Measurements from ENCODE around the gene SCN3B.

Gene SCN3B

DNA sequence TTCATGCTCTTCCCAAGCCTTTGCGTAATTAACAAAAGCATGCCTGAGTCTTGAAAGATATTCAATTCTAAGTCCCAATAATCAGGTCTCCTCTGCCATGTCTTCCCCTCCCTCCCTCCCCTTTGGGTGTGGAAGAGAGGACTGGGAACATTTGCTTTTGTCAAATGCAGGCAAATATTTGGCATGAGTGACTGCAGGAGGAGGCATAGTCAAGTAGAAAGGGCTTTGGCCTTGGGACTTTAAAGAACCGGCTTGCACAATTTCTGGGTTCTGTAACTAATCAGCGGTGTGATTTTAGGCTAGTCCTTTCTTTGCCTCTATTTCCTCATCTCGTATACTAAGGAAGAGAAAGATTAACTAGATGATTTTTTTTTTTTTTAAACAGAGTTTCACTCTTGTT lies 59.5 kb downstream of the SCN3B start:
- no peak for DNase-seq (ENCODE audit: low read depth in 2 of 2)

DNA sequence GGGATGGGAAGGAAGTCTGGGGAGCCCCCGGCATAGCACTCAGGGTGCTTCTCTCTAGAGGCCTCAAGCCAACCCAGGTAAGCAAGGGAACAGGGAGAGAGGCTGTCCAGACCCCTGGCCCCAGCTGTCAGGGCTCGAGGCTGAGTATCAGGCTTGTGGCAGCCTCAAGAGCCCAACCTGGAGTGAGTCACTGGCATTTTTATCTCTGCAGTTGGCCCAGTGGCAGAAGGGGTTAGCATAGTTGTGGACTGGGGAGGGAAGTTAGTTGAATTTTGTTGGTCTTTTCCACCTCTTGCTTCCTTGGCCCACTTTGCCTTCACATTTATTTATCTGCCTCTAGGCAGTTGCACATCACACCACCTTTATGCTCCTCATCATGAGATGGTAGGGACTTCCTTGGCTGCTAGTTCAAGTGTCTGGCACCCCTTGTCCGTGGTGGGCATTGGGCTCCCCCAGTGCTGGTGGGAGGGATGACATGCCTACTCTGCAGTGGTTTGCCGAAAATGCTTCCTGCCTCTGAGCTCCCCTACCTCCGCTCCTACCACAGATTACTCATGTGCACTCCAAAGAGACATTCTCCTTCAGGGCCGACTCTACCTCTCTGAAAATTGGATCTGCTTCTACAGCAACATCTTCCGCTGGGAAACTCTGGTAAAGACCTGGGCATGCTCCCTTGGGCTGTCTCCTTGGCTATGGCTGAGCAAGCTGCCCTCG lies 60.1 kb downstream of the SCN3B start:
- no peak for DNase-seq (ENCODE audit: low read depth in 2 of 2)

DNA sequence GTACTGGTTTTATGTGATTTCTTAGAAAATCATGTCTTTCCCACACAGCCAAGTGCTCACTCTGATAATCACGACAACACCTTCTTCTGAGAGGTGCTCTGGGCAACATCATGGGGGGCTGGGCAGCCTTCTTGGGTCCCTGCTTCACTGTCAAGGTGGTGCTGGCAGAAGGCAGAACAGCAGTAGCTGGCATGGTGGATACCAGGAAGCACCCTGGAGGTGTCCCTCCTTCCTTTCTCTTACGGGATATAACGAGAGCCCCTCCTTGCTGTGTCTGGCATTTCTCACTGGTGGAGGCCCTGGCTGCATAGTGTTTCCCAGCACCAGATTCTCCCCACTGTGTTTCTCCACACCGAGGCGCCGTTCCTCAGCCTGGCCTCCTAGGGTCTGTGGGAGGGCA lies 60.9 kb downstream of the SCN3B start:
- DNase-seq (ENCODE audit: low read depth in 2 of 2) = no peak

DNA sequence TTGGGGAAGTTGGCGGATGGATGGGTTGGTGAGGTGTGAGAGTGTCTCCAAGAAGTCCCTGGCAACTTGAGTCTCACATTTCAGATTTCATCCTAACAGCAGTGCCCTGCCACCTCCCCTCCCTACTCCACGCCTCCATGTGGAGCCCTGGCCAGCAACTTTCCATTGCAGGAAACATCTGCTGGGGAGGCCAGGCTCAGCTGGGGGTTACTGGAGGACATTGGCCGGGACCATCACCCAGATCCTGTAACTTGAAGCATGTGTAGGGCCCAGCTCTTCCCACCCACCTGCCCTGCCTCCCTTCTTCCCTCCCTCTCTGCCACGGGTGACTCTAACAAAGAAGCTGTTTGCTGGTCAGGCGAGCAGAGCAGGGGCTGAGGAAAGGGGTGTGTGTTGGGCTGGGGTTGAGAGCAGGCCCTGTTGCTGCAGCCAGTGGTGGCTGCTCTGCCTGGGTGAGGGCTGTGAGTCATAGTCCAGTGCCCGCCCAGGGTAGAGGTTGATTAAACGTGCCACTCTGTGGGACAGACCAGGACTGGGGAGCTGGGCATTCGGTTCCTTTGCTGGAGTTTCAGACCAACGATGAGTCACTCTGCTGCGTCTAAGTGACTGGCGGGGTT lies 64.0 kb downstream of the SCN3B start:
- DNase-seq (ENCODE audit: low read depth in 2 of 2) = no peak

DNA sequence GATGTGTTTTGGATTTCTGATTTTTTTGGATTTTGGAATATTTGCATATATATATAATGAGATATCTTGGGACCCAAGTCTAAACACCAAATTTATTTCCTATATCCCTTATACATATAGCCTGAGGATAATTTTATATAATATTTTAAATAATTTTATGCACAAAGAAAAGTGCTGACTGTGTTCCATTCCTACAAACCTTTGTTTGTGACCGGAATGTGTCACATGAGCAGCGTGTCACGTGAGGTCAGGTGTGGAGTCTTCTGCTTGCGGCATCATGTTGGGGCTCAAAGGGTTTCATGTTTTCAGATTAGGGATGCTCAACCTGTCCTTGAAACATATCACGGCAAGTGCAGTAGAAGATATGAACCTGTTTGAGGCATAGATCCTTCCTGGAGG lies 65.6 kb downstream of the SCN3B start:
- no peak for DNase-seq (ENCODE audit: low read depth in 2 of 2)

DNA sequence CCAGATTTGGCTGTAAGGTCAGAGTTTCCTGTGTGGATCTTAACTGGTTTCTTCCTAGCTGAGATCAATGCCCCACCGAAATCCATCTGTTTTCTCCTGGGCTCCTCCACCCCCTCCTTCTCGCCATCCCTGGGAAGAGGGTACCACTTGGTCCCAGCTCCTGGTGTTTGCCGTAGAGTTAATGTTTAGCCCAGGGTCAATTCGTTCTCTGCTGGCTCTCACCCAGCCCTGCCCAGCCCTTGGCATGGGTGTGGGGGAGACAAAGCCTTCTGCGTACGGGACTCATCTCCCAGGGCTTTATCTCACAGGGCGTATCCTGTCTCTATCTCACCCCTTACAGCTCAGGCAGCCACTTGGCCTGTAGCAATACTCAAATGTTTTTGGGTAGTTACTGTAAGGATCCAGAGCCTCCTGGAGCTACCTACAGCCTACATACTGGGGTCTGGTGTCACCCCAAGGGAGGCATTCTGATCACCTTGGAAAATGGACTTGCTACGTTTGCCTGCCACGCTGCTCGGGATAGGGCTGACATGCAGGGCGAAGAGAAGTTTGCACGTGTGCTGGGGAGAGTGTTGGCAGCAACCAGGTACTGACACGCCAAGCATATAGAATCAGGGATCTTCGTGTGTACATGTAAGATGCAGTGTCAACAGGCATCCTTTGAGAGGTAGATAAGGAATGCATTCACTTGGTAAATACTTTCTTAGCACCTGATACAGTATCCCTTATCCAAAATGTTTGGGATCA lies 66.1 kb downstream of the SCN3B start:
- DNase-seq (ENCODE audit: low read depth in 2 of 2) = no peak

DNA sequence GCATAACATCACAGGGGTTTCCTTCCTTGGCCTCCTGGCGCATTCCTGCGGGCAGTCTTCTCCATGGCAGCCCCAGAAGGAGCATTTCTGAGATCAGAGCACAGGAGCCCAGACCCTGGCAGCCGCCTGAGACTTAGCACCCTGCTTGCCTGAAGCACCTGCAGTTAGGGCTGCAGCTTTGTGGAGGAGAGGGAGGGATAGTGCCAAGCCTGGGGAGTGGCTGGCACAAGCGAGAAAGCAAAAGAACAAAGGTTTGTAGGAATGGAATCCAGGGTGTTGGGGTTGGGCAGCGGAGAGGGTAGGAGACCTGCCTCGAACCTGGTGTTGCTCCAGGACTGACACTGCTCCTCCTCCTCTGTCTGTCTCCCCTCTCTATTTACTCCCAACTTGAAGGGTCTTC lies 66.9 kb downstream of the SCN3B start:
- DNase-seq (ENCODE audit: low read depth in 2 of 2) = no peak

DNA sequence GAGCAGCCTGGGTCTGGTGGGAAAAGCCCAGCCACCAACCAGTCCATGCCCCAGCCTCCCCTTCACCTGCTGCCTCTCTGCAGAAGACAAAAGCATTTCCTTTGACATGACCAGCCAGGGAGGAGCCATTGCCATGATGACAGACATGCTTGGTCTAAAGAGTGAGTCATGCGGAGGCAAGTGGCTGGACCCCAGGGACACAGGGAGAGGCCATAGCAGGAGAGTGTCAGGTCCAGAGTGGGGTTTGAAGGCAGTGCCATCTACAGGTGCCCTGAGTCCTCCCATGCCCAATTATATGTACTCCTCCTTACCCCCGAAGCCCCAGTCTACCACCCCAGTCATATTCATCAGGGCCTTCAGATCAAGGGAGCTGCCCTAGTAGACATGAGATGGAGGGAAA lies 67.4 kb downstream of the SCN3B start:
- DNase-seq (ENCODE audit: low read depth in 2 of 2) = no peak

DNA sequence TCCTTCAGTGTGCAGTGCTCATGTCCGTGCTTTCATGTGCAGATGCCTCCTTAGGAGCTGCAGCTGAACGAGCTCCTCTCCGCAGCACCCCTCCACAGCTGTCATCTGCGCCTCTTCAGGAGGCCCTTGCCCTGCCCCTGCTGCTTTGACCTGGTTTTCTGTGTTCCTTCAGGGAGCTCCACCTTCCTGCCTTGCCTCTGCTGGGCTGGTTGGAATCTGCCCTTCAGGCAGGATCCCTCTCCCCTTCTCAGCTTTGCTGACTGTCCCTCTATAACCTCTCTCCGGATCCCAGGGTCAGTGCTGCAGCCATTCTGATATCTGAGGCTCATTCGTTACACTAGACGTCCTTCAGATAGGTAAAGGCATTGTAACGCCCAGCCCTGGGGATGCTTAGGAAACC lies 67.9 kb downstream of the SCN3B start:
- DNase-seq (ENCODE audit: low read depth in 2 of 2) = no peak

DNA sequence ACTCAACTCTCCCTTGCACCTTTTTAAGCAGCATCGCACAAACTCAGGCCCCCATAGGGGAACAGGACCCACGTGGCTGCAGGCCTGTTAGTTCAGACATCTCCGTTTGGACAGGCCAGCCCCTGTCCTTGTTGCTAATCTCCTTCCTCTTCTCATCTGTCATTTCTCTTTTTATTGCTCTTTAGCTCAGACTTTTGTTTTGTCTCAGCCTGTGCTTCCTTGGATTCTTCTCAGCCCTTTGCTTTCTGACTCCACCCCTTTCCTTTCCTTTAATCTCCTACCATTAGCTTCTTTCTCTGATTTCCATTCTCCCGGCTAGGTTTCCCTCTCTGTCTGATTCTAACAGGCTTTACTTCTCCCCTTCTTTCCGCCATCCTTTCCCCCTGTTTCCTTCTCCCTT lies 68.7 kb downstream of the SCN3B start:
- no peak for DNase-seq (ENCODE audit: low read depth in 2 of 2)

DNA sequence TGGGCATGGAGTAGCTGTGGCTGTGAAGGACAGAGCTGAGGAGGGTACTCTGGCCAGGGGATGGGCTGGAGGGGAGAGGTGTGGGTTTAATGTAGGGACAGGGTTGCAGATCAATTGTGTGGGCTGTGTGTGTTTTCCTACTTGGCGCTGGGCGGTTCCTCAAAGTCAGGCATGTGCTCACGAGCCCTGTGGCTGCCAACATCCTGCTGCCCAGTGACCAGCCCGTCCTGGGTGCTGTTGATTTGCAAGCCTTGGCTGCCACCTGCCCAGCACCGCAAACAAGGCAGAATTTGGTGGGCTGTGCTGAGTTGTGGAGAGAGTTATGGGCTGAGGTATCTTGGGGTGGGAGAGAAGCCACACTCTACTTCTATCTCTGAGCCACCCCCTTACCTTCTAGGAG lies 69.2 kb downstream of the SCN3B start:
- no peak for DNase-seq (ENCODE audit: low read depth in 2 of 2)

DNA sequence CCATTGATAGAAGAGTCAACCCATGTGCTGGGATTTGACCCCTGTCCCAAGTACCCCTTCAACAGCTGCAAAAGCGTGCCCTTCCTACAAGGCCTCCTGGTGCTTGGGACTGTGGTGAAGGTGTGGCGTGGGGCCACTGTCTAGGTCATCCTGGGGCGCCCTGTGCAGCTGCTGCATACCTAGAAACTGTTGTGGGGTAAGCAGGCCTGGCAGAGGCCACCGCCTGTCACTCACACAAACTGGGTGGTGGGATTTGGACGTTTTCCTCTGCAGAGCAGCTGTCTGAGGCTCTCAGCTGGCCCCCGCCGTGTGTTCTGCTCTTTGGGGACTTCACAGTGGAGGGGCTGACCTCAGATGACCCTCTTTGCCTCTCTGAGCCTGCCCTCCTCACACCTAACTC lies 69.7 kb downstream of the SCN3B start:
- DNase-seq (ENCODE audit: low read depth in 2 of 2) = no peak

DNA sequence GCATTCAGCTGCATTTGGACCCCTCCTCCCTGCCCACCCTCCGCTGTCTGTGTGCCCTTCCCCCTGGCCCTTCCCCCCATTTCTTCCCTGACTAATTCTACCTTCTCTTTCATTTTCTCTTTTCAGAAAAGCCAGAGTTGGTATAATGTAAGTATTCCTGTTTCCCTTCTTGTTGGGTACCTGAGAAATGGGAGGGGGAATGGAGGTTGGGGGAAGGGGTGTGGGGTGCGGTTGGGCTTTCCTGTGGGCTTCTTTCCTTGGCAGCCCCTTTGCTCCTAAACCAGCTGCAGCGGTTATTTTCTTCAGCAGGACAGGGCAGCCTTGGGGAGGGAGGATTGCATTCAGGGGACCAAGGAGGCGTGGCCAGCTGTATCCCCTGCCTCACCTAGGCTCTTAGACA lies 70.2 kb downstream of the SCN3B start:
- no peak for DNase-seq (ENCODE audit: low read depth in 2 of 2)

DNA sequence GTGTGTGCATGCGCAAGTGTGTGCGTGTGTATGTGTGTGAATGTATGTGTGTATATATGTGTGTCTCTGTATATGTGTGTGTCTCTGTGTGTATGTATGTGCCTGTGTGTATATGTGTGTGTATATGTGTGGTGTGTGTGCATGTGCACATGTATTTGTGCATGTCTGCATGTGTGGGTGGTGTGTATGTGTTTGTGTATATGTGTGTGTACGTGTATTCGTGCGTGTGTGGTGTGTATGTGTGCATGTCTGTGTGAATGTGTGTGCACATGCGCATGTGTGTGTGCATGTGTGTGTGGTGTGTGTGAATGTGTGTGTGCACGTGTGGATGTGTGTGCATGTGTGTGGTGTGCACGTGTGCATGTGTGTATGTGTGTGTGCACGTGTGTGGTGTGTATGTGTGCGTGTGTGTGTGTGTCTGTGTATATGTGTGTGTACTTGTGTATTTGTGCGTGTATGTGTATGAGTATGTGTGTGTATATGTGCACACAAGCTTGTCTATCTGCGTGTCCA lies 71.4 kb downstream of the SCN3B start:
- no peak for DNase-seq (ENCODE audit: low read depth in 2 of 2)

DNA sequence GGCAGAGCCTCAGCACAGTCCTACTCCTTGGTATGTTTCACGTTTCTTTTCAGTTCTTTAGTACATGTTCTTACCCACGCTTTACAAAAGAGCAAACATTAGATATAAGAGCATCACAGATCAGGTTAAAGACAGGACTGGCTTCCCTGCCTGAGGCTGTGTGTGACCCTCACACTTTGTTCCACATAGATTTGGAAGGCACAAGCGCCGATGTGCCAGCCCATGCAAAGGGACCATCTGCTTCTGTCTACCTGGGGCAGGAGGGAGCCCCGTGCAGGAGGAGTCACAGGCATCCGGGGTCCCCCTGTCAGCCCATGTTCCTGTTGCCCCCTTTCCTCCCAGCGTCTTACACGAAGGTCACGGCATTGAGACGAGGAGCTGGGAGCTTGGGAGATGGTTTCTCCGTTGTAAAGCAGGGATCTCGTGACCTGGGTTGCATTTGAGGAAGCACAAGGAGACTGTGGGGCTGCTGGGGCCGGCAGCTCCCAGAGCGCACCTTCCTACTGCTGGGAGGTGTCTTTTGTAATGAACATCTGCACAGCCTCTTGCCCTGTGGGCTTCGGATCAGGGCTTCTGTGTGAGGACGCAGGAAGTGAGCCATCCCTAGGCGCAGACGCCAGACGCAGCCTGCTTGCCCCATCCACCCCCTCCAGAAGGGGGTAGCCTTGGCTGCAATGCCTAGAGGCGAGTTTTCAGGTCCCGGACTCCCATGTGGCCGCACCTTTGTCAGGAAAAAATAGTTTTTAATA lies 72.6 kb downstream of the SCN3B start:
- no peak for DNase-seq (ENCODE audit: low read depth in 2 of 2)

DNA sequence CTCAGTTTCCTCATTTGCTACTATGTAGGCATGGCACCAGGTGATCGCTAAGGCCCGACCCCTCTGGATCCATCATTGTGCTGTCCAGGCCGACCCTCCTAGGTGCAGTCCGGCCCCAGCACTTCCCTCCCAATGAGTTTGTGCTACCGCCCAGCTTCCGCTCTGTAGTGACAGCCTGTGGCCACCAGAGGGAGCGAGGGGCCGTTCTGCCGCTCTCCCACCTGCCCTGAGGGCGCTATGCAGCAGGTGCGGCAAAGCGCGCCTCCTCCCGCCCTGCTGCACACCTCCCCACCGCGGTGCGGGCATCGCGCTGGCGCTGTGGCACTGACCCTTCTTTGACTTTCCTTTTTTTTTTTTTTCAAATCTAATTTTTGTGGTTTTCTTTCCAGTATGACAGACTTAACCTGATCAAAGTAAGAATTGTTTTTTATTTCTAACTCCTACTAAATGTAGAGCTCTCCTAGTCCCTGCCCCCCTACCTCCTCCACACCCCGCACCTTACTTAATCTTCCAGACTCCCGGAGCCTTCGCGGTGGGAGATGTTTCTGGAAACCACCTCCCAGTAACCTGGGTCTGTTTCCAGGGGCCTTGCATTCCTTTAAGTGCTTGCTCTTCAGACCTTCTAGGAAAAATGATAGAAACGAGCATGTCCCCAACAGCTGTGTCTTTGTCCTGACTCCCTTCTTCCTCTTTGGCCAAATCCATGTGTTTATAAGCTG lies 73.7 kb downstream of the SCN3B start:
- peak; percentile 20 to 34 for DNase-seq (ENCODE audit: low read depth in 2 of 2)

DNA sequence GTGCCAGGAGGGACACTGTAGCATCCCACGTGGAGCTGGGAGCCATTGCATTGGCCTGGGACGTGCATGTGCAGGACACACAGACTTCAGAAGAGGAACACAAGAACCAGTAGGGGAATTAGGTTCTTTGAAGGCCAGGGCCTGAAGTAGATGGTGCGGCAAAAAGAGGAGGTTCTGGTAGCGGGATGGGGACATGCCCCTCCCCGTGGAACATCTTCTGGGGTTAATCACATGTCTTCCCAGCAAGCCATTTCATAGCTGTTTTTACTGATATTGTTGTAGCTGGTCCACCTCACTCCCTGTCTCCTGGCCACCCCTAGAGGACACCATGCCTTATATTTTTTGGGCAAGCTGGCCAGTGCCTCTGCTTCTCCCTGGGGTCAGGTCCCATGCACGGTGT lies 74.3 kb downstream of the SCN3B start:
- no peak for DNase-seq (ENCODE audit: low read depth in 2 of 2)

DNA sequence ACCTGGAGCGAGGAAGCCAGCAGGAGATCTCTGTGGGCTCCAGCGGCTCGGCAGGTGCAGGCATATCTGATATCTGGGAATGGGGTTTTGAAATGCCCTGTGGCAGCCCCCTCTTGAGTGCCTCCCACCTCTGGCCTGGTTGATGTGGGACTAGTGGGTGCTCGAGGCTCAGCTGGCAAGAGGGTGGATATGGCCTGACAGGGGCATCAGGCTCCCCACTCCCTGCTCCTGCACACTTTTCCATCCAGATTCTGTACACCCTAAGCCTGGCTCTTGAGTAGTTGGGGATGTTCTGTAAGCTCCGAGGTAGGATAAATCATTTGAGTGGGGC lies 75.0 kb downstream of the SCN3B start:
- no peak for DNase-seq (ENCODE audit: low read depth in 2 of 2)
